K562 (cell line): ENCODE results near the gene TTC27. TPM values are rescaled to one million over a fixed set of nuclear protein-coding genes. Genes with fewer than 3 reads are reported as not detected.
A peak's percentile ranks its signal among the peaks of the same experiment; 100 is the strongest.

Source experiments
- FOXO4 ChIP-seq: fragments of 450-650 bp; formaldehyde crosslinking; IDR thresholded peaks from 2 replicates; pipeline ENCODE4 v1.4.0; 2020; ENCODE audit warnings: mild to moderate bottlenecking, moderate library complexity
- GATA2 ChIP-seq: sonication (generic); formaldehyde crosslinking; IDR thresholded peaks from 2 replicates; pipeline ENCODE4 v1.4.0; 2020; ENCODE audit warnings: mild to moderate bottlenecking, missing genetic modification reagents
- GATAD2A ChIP-seq: fragments of 450-650 bp; IDR thresholded peaks from 2 replicates; pipeline ENCODE4 v1.6.1; 2017
- HDAC1 ChIP-seq, 2 experiments: fragments of 450-650 bp; IDR thresholded peaks; 2 replicates each; pipeline ENCODE4 v1.6.1; 2016 to 2017; ENCODE audit warnings: inconsistent platforms in 1 of 2, mild to moderate bottlenecking in 1 of 2, moderate library complexity in 1 of 2
- HNRNPUL1 ChIP-seq: fragments of 200-400 bp; formaldehyde crosslinking; IDR thresholded peaks from 2 replicates; pipeline ENCODE4 v1.6.1; 2017; ENCODE audit warnings: low read length
- MECOM ChIP-seq: fragments of 250-450 bp; sonication (Bioruptor Pico); IDR thresholded peaks from 2 replicates; pipeline ENCODE4 v1.8.0; 2022; ENCODE audit warnings: inconsistent platforms
- NFE2 ChIP-seq: IDR thresholded peaks from 2 replicates; pipeline ENCODE4 v1.6.1; 2014; ENCODE audit warnings: antibody characterized with exemption, low read depth
- POLR2B ChIP-seq: fragments of 450-650 bp; IDR thresholded peaks from 2 replicates; pipeline ENCODE4 v1.6.1; 2018; ENCODE audit warnings: low read depth; ENCODE audit not compliant: partially characterized antibody
- PPARD ChIP-seq: fragments of 250-450 bp; sonication (Bioruptor Pico); IDR thresholded peaks from 2 replicates; pipeline ENCODE4 v1.8.0; 2022; ENCODE audit warnings: inconsistent platforms, mild to moderate bottlenecking, moderate library complexity
- PTBP1 ChIP-seq: fragments of 200-400 bp; formaldehyde crosslinking; IDR thresholded peaks from 2 replicates; pipeline ENCODE4 v1.6.1; 2017; ENCODE audit warnings: low read depth, low read length
- TCF3 ChIP-seq: sonication (generic); formaldehyde crosslinking; IDR thresholded peaks from 2 replicates; pipeline ENCODE4 v1.4.0; 2020; ENCODE audit warnings: mild to moderate bottlenecking, missing genetic modification reagents
- VEZF1 ChIP-seq: fragments of 200-800 bp; sonication (Bioruptor generic); IDR thresholded peaks from 2 replicates; pipeline ENCODE4 v1.6.1; 2017; ENCODE audit warnings: missing genetic modification characterization, missing compliant biosample characterization
- YY1 ChIP-seq, 3 experiments: IDR thresholded peaks; 2 replicates each; pipeline ENCODE4 v1.6.1; 2011; ENCODE audit warnings: low read length in 2 of 3, mild to moderate bottlenecking in 2 of 3, moderate library complexity in 2 of 3, borderline replicate concordance in 1 of 3, control low read depth in 1 of 3, low read depth in 1 of 3; ENCODE audit not compliant: insufficient read depth in 3 of 3, insufficient replicate concordance in 2 of 3, control insufficient read depth in 1 of 3, insufficient read length in 1 of 3; ENCODE audit errors: extremely low read depth in 1 of 3
- ZNF316 ChIP-seq: fragments of 450-650 bp; IDR thresholded peaks from 2 replicates; pipeline ENCODE4 v1.6.1; 2016
- ZNF589 ChIP-seq: fragments of 200-800 bp; sonication (Bioruptor generic); IDR thresholded peaks from 2 replicates; pipeline ENCODE4 v1.6.1; 2016; ENCODE audit warnings: low read depth, missing genetic modification characterization, missing compliant biosample characterization
- ZNF766 ChIP-seq: fragments of 200-800 bp; sonication (Bioruptor generic); conservative IDR thresholded peaks from 2 replicates; pipeline ENCODE4 v1.6.1; 2016; ENCODE audit warnings: missing genetic modification characterization, missing compliant biosample characterization
- polyA plus RNA-seq, 8 experiments: library from polyadenylated mRNA; depleted of rRNA in 4 of 8; stranded (reverse) in 5 of 8; unstranded in 3 of 8; fragments of >200 nt; fragmentation: Nextera tagmentation in 2 of 8; fragmentation: Illumina TruSeq in 1 of 8; extraction: Ambion mirVana in 2 of 8; extraction: Trizol in 1 of 8; gene quantifications; 2 replicates each; pipeline versions ENCODE4 v1.2.1 to v1.2.3, GENCODE V29; 2011 to 2014; ENCODE audit warnings: inconsistent platforms in 1 of 8, missing spikeins in 1 of 8
- total RNA-seq, 7 experiments: library from RNA; depleted of rRNA in 6 of 7; stranded (reverse); fragments of >200 nt in 6 of 7; fragmentation: Illumina TruSeq in 2 of 7; extraction: Trizol in 2 of 7; gene quantifications; 2 replicates each; pipeline versions ENCODE4 v1.2.1 to v1.2.3, GENCODE V29; 2011 to 2021; ENCODE audit warnings: low replicate concordance in 1 of 7

TTC27 gene
- total and polyA plus RNA-seq, 9 of the 15 experiments (the other 6 are each of a cell fraction or from before 2014, with no cell fraction given): 44.3 to 93.4 (median 57.3) TPM

DNA sequence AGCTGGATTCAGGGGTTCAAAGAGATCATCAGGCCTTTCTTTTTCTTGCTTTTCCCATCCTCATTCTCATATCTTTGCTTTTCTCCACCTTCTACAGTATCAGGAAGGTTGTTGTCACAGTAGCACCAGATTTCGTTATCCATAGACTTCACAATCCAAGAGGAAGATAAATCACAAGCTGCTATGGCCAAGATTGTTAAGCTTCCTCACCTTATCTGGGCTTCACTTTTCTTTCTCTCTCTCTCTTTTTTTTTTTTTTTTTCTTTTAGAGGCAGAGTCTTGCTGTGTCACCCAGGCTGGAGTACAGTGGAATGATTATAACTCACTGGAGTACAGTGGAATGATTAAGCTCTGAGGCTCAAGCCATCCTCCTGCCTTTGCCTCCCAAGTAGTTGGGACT is 93.5 kb downstream of the TTC27 start (continued):
- peak; percentile 96 to 99 for TF ChIP-seq HDAC1 (IDR thresholded peaks at IDR 0.05)
- TF ChIP-seq FOXO4 (CRISPR knock-in tag): no peak
- no peak for TF ChIP-seq POLR2B
- TF ChIP-seq PTBP1: no peak
- no peak for TF ChIP-seq YY1 (IDR thresholded peaks at IDR 0.05; ENCODE audit: borderline replicate concordance in 1 of 3, control insufficient read depth in 1 of 3, extremely low read depth in 1 of 3, insufficient read depth in 3 of 3, insufficient read length in 1 of 3, insufficient replicate concordance in 2 of 3, low read depth in 1 of 3, low read length in 2 of 3)
- peak; percentile 92 for TF ChIP-seq TCF3 (CRISPR knock-in tag)
- no peak for TF ChIP-seq ZNF589 (CRISPR knock-in tag)
- TF ChIP-seq VEZF1 (CRISPR knock-in tag): peak; percentile 24; the same call in 1 of the 2 replicates
- TF ChIP-seq ZNF766 (CRISPR knock-in tag): peak; percentile 50; the same call in 1 of the 2 replicates
- 0 out of 2 replicates have a peak, but pooled peaks have one; percentile 28 for TF ChIP-seq GATAD2A
- TF ChIP-seq MECOM: peak; percentile 61; the same call in 1 of the 2 replicates
- peak; percentile 41; the same call in 1 of the 2 replicates for TF ChIP-seq ZNF316
- TF ChIP-seq NFE2: peak; percentile 70
- TF ChIP-seq GATA2 (CRISPR knock-in tag): peak; percentile 82
- TF ChIP-seq PPARD (CRISPR knock-in tag): no peak
- no peak for TF ChIP-seq HNRNPUL1
